ENCODE data around the gene ASPN. TPM values are rescaled to one million over a fixed set of nuclear protein-coding genes. Genes with fewer than 3 reads are reported as not detected.
A peak's percentile ranks its signal among the peaks of the same experiment; 100 is the strongest.
"Not testable (repeated sequence)": the region's sequence is repeated elsewhere in the genome, so short reads cannot be mapped to it uniquely, and the experiment has no call there.

ASPN gene
- total RNA-seq, 2 donors from 2014 or later, result not detected

DNA sequence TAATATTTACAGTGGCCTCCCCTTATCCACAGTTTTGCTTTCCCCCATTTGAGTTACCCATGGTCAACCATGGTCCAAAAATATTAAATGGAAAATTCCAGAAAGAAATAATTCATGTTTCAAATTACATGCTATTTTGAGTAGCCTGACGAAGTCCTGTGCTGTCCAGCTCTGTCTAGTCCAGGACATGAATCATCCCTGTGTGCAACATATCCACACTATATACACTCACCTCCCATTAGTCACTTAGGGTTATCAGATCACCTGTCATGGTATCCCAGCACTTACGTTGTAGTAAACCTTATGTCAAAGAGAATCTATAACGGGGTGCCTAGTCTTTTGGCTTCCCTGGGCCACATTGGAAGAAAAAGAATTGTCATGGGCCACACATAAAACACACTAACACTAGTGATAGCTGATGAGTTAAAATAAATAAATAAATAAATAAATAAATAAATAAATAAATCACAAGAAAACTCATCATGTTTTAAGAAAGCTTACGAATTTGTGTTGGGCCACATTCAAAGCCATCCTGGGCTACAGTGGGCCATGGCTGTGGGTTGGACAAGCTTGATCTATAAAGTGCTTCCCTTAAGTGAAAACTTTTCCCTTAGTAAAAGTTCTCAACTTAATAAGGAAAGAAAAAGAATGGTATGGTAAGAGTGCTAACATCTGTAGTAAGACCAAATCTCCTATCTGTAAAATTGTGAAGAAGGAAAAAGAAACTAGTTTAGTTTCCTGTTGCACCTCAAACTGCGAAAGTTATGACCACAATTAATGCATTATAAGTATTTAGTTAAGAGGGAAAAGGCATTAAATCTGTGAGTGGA, 42.2 kb downstream of the ASPN start:
- DNase-seq (no peak), ATAC-seq (no peak)
- no peaks in the 10 kb centered on the region for H3K9me3 ChIP-seq (ENCODE audit: control insufficient read depth, low read length, poor library complexity, severe bottlenecking)
- Mint-ChIP-seq H3K4me3 (peak overlapping the region; percentile 71), H3K4me1 (peaks cover 3% of the 10 kb centered on the region), H3K36me3 (ENCODE audit: low read depth) (no peaks in the 10 kb centered on the region), H3K27ac (peak overlapping the region; percentile 67), H3K27me3 (no peaks in the 10 kb centered on the region)

GRCh38 chr9:92438900-92439526, 43.3 kb downstream of the ASPN start:
- no peaks in the 10 kb centered on the region for H3K9me3 ChIP-seq (ENCODE audit: control insufficient read depth, low read length, poor library complexity, severe bottlenecking)
- Mint-ChIP-seq H3K4me3 (no peak overlapping the region), H3K4me1 (peaks cover 3% of the 10 kb centered on the region), H3K27me3 (no peaks in the 10 kb centered on the region), H3K36me3 (ENCODE audit: low read depth) (no peaks in the 10 kb centered on the region), H3K27ac (no peak overlapping the region)
- ATAC-seq (no peak), DNase-seq (no peak)

GRCh38 chr9:92435263-92435662, 47.0 kb downstream of the ASPN start:
- Mint-ChIP-seq H3K36me3 (ENCODE audit: low read depth) (no peaks in the 10 kb centered on the region), H3K4me3 (no peak overlapping the region), H3K4me1 (no peaks in the 10 kb centered on the region), H3K27ac (no peak overlapping the region), H3K27me3 (no peaks in the 10 kb centered on the region)
- H3K9me3 ChIP-seq (ENCODE audit: control insufficient read depth, low read length, poor library complexity, severe bottlenecking), result no peaks in the 10 kb centered on the region
- no peak for DNase-seq
- ATAC-seq, result no peak

- no peak for ATAC-seq
- Mint-ChIP-seq H3K27me3 (no peaks in the 10 kb centered on the region), H3K36me3 (ENCODE audit: low read depth) (no peaks in the 10 kb centered on the region), H3K27ac (no peak overlapping the region), H3K4me3 (no peak overlapping the region), H3K4me1 (no peaks in the 10 kb centered on the region)
- DNase-seq, result no peak
- no peaks in the 10 kb centered on the region for H3K9me3 ChIP-seq (ENCODE audit: control insufficient read depth, low read length, poor library complexity, severe bottlenecking)
Measured at GRCh38 chr9:92432972-92433548, 49.2 kb downstream of the ASPN start.

DNA sequence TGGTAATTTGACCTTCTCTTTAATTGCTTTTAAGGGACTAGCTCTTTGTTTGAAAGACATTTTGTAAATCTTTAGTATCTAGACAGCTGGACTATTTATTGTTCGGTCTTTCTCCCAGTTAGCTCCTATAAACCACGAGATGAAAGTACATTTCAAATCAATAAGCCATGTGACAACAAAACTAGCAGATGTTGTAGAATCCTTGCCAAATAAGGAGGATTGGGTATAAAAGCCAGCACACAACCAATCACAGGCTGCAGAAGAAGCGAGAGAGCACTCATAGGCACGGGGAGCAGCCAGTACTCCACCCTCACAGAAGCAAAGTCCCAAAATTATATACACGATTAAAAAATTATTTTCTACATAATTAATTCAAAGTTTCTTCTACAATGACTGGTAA, 50.0 kb downstream of the ASPN start:
- Mint-ChIP-seq H3K4me1 (no peaks in the 10 kb centered on the region), H3K27me3 (no peaks in the 10 kb centered on the region), H3K36me3 (ENCODE audit: low read depth) (no peaks in the 10 kb centered on the region), H3K4me3 (no peak overlapping the region), H3K27ac (no peak overlapping the region)
- DNase-seq (no peak), ATAC-seq (no peak)
- no peaks in the 10 kb centered on the region for H3K9me3 ChIP-seq (ENCODE audit: control insufficient read depth, low read length, poor library complexity, severe bottlenecking)

DNA sequence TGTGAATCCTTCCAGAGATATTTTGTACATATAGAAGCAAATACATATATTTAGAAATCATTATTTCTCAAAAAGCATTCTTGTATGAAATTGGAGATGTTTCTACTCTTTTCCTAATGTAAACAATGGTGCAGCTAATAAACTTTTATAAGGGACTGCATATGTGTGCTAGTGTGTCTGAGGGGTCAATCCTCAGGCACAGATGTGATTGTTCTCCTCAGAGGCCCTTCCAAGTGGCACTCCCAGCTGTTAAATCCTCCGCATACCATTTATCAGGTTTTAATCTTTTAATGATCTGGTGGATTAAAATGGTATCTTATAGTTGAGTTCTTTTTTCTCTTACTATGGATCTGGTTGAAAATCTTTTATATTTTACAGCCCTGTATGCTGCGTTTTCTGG, 52.5 kb downstream of the ASPN start:
- no peak for DNase-seq
- Mint-ChIP-seq H3K27me3 (no peaks in the 10 kb centered on the region), H3K36me3 (ENCODE audit: low read depth) (no peaks in the 10 kb centered on the region), H3K27ac (no peak overlapping the region), H3K4me1 (no peaks in the 10 kb centered on the region), H3K4me3 (no peak overlapping the region)
- no peak for ATAC-seq
- no peaks in the 10 kb centered on the region for H3K9me3 ChIP-seq (ENCODE audit: control insufficient read depth, low read length, poor library complexity, severe bottlenecking)

DNA sequence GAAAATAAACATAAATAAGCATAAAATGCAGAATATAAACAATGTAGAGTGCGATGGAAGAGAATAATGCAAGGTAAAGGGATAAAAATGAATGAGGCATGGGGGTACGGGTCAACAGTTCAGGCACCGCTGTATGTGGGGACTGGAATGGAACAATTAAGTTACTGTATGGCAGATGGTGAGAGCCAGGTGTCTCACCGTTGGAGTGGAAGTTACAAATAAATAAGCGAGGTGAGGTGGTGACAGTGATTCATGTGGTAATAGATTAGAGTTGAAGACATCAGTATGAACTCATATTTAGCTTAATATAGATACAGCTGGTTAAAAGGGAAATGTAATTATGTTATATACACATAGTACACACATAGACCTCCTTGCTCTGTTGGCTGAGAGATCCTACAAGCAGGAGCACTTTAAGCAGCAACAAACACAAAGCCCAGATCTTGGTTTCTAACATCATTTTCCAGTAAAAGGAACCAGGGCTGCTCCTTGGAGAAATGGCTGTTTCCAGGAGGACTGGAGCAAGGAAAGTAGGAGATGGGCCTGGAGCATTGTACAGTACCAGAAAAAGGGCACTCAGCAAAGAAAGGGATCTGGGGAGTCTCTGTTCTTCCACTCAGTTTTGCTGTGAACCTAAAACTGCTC, 55.7 kb downstream of the ASPN start:
- no peaks in the 10 kb centered on the region for H3K27me3 Mint-ChIP-seq

DNA sequence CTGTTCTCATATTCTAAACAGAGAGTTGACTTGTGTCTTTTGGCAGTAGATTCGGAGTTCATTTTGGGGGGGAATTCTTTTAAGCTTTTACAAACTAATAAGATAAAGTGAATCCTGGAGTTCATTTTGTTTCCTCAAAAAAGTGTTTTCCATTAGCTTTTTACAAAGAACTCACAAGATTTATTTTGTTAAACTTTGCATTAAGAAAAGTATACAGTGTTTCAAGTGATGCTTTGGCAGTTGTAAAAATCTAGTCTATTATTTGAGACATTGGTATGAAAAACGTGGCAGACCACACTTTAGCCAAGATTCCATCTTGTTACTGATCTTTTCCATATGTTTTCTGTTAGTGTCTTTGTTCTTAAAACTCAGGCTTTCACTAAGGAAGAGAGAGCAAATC, 56.8 kb downstream of the ASPN start:
- no peaks in the 10 kb centered on the region for H3K36me3 Mint-ChIP-seq (ENCODE audit: low read depth)
- ATAC-seq (no peak), DNase-seq (no peak)
- no peaks in the 10 kb centered on the region for H3K27me3 Mint-ChIP-seq
- H3K4me3 Mint-ChIP-seq, result no peak overlapping the region
- H3K27ac Mint-ChIP-seq, result no peak overlapping the region
- H3K4me1 Mint-ChIP-seq, result no peaks in the 10 kb centered on the region
- no peaks in the 10 kb centered on the region for H3K9me3 ChIP-seq (ENCODE audit: control insufficient read depth, low read length, poor library complexity, severe bottlenecking)

More for the DNA sequence above, 55.7 kb downstream of the ASPN start:
- H3K9me3 ChIP-seq (ENCODE audit: control insufficient read depth, low read length, poor library complexity, severe bottlenecking), result no peaks in the 10 kb centered on the region
- Mint-ChIP-seq H3K27ac (no peak overlapping the region), H3K4me1 (no peaks in the 10 kb centered on the region), H3K4me3 (no peak overlapping the region), H3K36me3 (ENCODE audit: low read depth) (no peaks in the 10 kb centered on the region)
- ATAC-seq, result no peak
- no peak for DNase-seq

DNA sequence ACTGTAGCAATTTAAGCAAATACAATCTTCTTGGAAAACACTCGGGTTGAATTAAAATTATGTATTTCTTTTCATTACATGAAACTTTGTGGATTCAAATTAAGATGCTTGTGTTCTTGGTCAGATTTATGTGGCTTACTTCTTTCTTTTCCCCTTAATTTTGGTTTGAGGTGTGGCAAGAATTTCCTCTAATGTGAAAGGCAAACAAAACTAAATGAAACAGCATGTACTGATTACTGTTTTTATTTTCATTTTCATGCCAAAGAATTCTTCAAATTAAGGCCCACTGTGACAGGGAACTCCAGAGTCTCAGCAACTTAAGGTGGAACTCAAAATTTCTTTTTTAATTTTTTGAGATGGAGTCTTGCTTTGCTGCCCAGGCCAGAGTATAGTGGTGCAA, 58.0 kb downstream of the ASPN start, which contains the start of gene OMD:
Gene OMD, minus strand, starts transcription at position 132 of the 400 bp plus-strand sequence. CDS start 6,913 bp downstream, outside the sequence.
- H3K27ac Mint-ChIP-seq, result no peak within 1 kb of the TSS
- no peak for ATAC-seq
- H3K4me1 Mint-ChIP-seq, result no peaks in the 10 kb centered on the region
- H3K36me3 Mint-ChIP-seq (ENCODE audit: low read depth), result no peaks in the 10 kb centered on the region
- H3K9me3 ChIP-seq (ENCODE audit: control insufficient read depth, low read length, poor library complexity, severe bottlenecking), result no peaks in the 10 kb centered on the region
- no peak within 1 kb of the TSS for H3K4me3 Mint-ChIP-seq
- no peak for DNase-seq
- no peaks in the 10 kb centered on the region for H3K27me3 Mint-ChIP-seq

DNA sequence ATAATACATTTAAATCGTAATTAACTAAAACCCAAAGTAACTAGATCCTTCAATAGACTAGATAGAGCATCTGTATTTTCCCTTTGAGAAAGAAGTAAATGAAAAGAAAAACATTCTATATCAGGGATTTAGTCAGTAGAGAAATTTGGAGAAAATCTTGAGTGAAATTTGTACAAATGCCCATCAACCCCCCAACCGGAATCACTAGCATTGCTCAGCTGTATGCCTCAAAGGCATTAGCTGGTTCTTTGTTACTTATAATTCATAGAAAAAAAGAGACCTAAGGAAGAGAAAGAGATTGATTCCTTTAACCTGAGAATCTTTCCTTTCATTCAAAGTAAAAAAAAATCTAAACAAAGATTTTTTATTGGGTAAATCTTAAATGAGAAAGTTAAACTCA, 58.7 kb downstream of the ASPN start:
- no peaks in the 10 kb centered on the region for H3K4me1 Mint-ChIP-seq
- DNase-seq, result no peak
- no peaks in the 10 kb centered on the region for H3K27me3 Mint-ChIP-seq
- no peak overlapping the region for H3K4me3 Mint-ChIP-seq
- no peaks in the 10 kb centered on the region for H3K36me3 Mint-ChIP-seq (ENCODE audit: low read depth)
- no peak overlapping the region for H3K27ac Mint-ChIP-seq
- ATAC-seq, result no peak
- no peaks in the 10 kb centered on the region for H3K9me3 ChIP-seq (ENCODE audit: control insufficient read depth, low read length, poor library complexity, severe bottlenecking)

- Mint-ChIP-seq H3K4me1 (no peaks in the 10 kb centered on the region), H3K27me3 (no peaks in the 10 kb centered on the region), H3K27ac (peak overlapping the region; percentile 37), H3K4me3 (no peak overlapping the region), H3K36me3 (ENCODE audit: low read depth) (no peaks in the 10 kb centered on the region)
- no peaks in the 10 kb centered on the region for H3K9me3 ChIP-seq (ENCODE audit: control insufficient read depth, low read length, poor library complexity, severe bottlenecking)
- no peak for DNase-seq
- no peak for ATAC-seq
Measured at GRCh38 chr9:92422611-92423338, 59.5 kb downstream of the ASPN start.

DNA sequence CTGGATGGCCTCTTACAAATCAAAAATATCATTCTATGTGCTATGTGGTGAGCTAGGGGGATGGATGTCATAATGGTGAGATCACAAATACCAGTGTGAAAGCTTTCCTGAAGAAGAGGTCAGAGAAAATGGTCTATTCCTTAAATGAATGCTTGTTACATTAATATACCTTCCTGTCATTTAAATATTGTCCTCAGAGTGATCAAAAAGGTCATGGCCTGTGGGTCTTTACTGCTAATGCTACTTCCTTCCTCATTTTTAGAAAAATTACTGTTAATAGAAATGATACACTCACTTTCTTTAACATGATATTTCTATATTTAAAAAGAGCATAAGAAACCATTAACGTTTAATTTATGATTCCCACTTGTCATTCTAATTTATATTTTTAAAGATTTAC, 67.7 kb downstream of the ASPN start:
- H3K4me3 Mint-ChIP-seq, result no peak overlapping the region
- H3K27me3 Mint-ChIP-seq, result no peaks in the 10 kb centered on the region
- no peaks in the 10 kb centered on the region for H3K4me1 Mint-ChIP-seq
- no peaks in the 10 kb centered on the region for H3K9me3 ChIP-seq (ENCODE audit: control insufficient read depth, low read length, poor library complexity, severe bottlenecking)
- no peak for ATAC-seq
- no peak for DNase-seq
- H3K27ac Mint-ChIP-seq, result no peak overlapping the region
- H3K36me3 Mint-ChIP-seq (ENCODE audit: low read depth), result no peaks in the 10 kb centered on the region

DNA sequence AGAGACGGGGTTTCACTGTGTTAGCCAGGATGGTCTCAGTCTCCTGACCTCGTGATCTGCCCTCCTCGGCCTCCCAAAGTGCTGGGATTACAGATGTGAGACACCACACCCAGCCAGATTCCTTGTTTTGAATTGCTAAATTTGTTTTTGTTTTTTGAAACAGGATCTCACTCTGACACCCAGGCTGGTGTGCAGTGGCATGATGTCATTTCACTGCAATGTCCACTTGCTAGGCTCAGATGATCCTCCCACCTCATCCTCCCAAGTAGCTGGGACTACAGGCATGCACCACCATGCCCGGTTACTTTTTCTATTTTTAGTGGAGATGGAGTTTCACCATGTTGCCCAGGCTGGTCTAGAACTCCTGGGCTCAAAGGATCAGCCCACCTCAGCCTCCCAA, 71.1 kb downstream of the ASPN start:
- not testable (repeated sequence) for H3K4me1 Mint-ChIP-seq; H3K27me3 Mint-ChIP-seq; H3K4me3 Mint-ChIP-seq; H3K9me3 ChIP-seq (ENCODE audit: control insufficient read depth, low read length, poor library complexity, severe bottlenecking); ATAC-seq; H3K36me3 Mint-ChIP-seq (ENCODE audit: low read depth); DNase-seq; H3K27ac Mint-ChIP-seq

Data from T-helper 17 cell (primary cell).